ENCODE results near the gene EXOSC7.

EXOSC7 gene

GRCh38 chr3:45056608-45057301 lies 80.7 kb downstream of the EXOSC7 start:
- DNase-seq: no peak

GRCh38 chr3:45057557-45057956 lies 81.5 kb downstream of the EXOSC7 start:
- no peak for DNase-seq

- DNase-seq: no peak
Measured at GRCh38 chr3:45059132-45059531, 83.1 kb downstream of the EXOSC7 start.

GRCh38 chr3:45060165-45060892 lies 84.3 kb downstream of the EXOSC7 start:
- DNase-seq: no peak

All from CD4-positive, alpha-beta T cell treated with Interleukin-17A for 4 hours (primary cell).